DND-41 (cell line): ENCODE data around the gene C5.
A peak's percentile ranks its signal among the peaks of the same experiment; 100 is the strongest.

Experiments
- ATAC-seq: fragments of 200-7000 bp; cut with Tn5 transposase; 3 replicates; pipeline ENCODE4 v1.9.1; 2021; ENCODE audit warnings: low read depth; ENCODE audit not compliant: insufficient read depth
- DNase-seq: peaks from one replicate; pipeline ENCODE4 v3.0.0-alpha.2; 2020
- H2AFZ ChIP-seq: 2 replicates; pipeline ENCODE4 v1.6.0; 2012; ENCODE audit warnings: low read depth, low read length
- H3K27ac ChIP-seq: 2 replicates; pipeline ENCODE4 v1.5.1; 2012; ENCODE audit warnings: low read length, inconsistent platforms
- H3K27me3 ChIP-seq: fragments of 200-600 bp; sonication (generic); 2 replicates; pipeline ENCODE4 v1.6.0; 2012; ENCODE audit warnings: low read length, mild to moderate bottlenecking, inconsistent platforms; ENCODE audit not compliant: insufficient read depth, poor library complexity
- H3K36me3 ChIP-seq: 2 replicates; pipeline ENCODE4 v1.5.1; 2012; ENCODE audit warnings: low read length, inconsistent platforms; ENCODE audit not compliant: insufficient read depth
- H3K4me1 ChIP-seq: 2 replicates; pipeline ENCODE4 v1.5.1; 2012; ENCODE audit warnings: mild to moderate bottlenecking, low read length; ENCODE audit not compliant: insufficient read depth
- H3K4me2 ChIP-seq: 2 replicates; pipeline ENCODE4 v1.6.0; 2012; ENCODE audit warnings: mild to moderate bottlenecking, moderate library complexity, low read length, inconsistent platforms; ENCODE audit not compliant: insufficient read depth
- H3K4me3 ChIP-seq, 2 experiments: fragments of 200-600 bp in 1 of 2; shearing (Covaris generic) in 1 of 2; 2 replicates each; pipeline ENCODE4 v1.5.1; 2012 to 2016; ENCODE audit warnings: inconsistent platforms in 2 of 2, low read length in 2 of 2, mild to moderate bottlenecking in 2 of 2, low read depth in 1 of 2, moderate library complexity in 1 of 2
- H3K79me2 ChIP-seq: 2 replicates; pipeline ENCODE4 v1.6.0; 2012; ENCODE audit warnings: low read length, inconsistent platforms; ENCODE audit not compliant: insufficient read depth
- H3K9ac ChIP-seq: 2 replicates; pipeline ENCODE4 v1.6.0; 2012; ENCODE audit warnings: low read depth, mild to moderate bottlenecking, inconsistent platforms, low read length, moderate library complexity
- H3K9me3 ChIP-seq: 2 replicates; pipeline ENCODE4 v1.5.1; 2012; ENCODE audit warnings: low read length, moderate library complexity, mild to moderate bottlenecking, inconsistent platforms; ENCODE audit not compliant: insufficient read depth, severe bottlenecking
- H4K20me1 ChIP-seq: 2 replicates; pipeline ENCODE4 v1.6.0; 2012; ENCODE audit warnings: low read length; ENCODE audit not compliant: insufficient read depth
- CTCF ChIP-seq: IDR thresholded peaks from 2 replicates; pipeline ENCODE4 v1.5.1; 2012; ENCODE audit warnings: borderline replicate concordance, low read length, moderate library complexity, mild to moderate bottlenecking; ENCODE audit not compliant: poor library complexity, severe bottlenecking; ENCODE audit errors: extremely low read depth
- EZH2 ChIP-seq: IDR thresholded peaks from 3 replicates; pipeline ENCODE4 v1.6.1; 2012; ENCODE audit warnings: borderline replicate concordance, low read depth, mild to moderate bottlenecking, moderate library complexity, low read length, inconsistent platforms; ENCODE audit not compliant: severe bottlenecking

C5 gene

DNA sequence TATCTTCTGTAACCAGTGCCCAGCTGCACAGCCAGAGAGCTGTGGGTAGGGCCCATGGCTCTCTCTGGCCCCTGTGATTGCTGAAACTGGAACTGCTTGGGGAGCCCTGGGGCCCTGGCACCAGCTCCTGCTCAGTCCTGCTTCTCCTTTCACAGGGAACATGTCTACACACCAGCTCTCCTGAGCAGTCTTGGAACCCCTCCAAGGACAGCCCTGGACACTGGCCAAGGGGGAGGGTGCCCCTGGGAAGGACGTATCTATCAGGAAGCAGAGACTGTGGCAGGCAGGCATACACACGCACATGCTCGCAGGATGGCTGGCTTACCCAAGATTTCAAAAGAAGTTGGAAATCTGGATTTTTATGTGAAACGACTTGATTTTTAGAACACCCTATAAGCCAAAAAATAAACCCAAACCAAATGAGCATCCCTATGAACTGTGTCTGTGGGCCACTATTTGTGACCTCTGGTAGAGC is 114.7 kb downstream of the C5 start:
- H4K20me1 ChIP-seq, result no peaks in the 10 kb centered on the region
- peak overlapping the region; percentile 31; the same call in 1 of the 2 replicates for H3K9ac ChIP-seq
- peak overlapping the region; percentile 78 for H3K27ac ChIP-seq
- no peaks in the 10 kb centered on the region for H3K9me3 ChIP-seq
- TF ChIP-seq EZH2 (no peak), CTCF (no peak)
- ATAC-seq, result no peak
- no peaks in the 10 kb centered on the region for H3K79me2 ChIP-seq
- no peaks in the 10 kb centered on the region for H3K36me3 ChIP-seq
- no peak overlapping the region for H2AFZ ChIP-seq
- H3K4me3 ChIP-seq, result no peak overlapping the region
- peak; percentile 13 for DNase-seq
- peaks cover 54% of the 10 kb centered on the region for H3K4me1 ChIP-seq
- H3K27me3 ChIP-seq, result no peaks in the 10 kb centered on the region
- H3K4me2 ChIP-seq, result peak overlapping the region; percentile 41

DNA sequence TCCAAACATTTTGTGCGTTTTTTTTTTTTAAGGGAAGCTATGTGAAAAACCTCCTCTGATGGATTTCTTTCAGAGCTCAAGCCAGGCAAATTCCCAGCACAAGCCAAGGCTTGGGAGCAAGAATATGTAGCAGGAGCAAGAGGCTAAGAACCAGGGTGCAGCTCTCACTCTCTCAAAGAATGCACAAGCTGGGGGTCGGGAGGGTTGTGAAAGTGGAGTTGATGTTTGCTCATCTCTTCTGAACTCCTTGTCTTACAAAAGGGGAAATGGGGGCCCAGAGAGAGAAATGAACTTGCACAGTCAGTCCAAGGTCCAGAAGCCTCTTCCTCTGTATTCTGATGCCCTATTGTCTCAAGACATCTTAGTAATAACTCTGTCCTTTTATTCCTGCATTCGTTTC is 115.8 kb downstream of the C5 start:
- no peaks in the 10 kb centered on the region for H4K20me1 ChIP-seq
- H2AFZ ChIP-seq, result no peak overlapping the region
- no peak overlapping the region for H3K27ac ChIP-seq
- no peak overlapping the region for H3K9ac ChIP-seq
- peaks cover 61% of the 10 kb centered on the region for H3K4me1 ChIP-seq
- ATAC-seq, result no peak
- no peak for TF ChIP-seq EZH2
- no peak for TF ChIP-seq CTCF
- DNase-seq, result no peak
- H3K27me3 ChIP-seq, result no peaks in the 10 kb centered on the region
- no peak overlapping the region for H3K4me3 ChIP-seq
- H3K4me2 ChIP-seq, result no peak overlapping the region
- H3K9me3 ChIP-seq, result no peaks in the 10 kb centered on the region
- H3K36me3 ChIP-seq, result no peaks in the 10 kb centered on the region
- H3K79me2 ChIP-seq, result no peaks in the 10 kb centered on the region

- ATAC-seq (no peak), DNase-seq (no peak)
- no peaks in the 10 kb centered on the region for H4K20me1 ChIP-seq
- TF ChIP-seq EZH2, result no peak
- TF ChIP-seq CTCF, result no peak
- H3K79me2 ChIP-seq, result no peaks in the 10 kb centered on the region
- peaks cover 69% of the 10 kb centered on the region for H3K4me1 ChIP-seq
- H3K27ac ChIP-seq, result no peak overlapping the region
- no peaks in the 10 kb centered on the region for H3K27me3 ChIP-seq
- H3K9me3 ChIP-seq, result no peaks in the 10 kb centered on the region
- H2AFZ ChIP-seq, result no peak overlapping the region
- H3K36me3 ChIP-seq, result no peaks in the 10 kb centered on the region
- H3K4me3 ChIP-seq, result no peak overlapping the region
- no peak overlapping the region for H3K4me2 ChIP-seq
- H3K9ac ChIP-seq, result no peak overlapping the region
Measured at GRCh38 chr9:120933310-120934055, 116.6 kb downstream of the C5 start.
